Fibroblast of lung (primary cell): ENCODE measurements around the gene SPRING1.

Experiments
- EZH2 ChIP-seq: IDR thresholded peaks from 2 replicates; pipeline ENCODE4 v1.5.1; 2012; ENCODE audit warnings: low read length, control low read depth, mild to moderate bottlenecking; ENCODE audit errors: missing control alignments
- TF ChIP-seq, protein P1 (sequence below), 2 donors: IDR thresholded peaks in 1 of 2; conservative IDR thresholded peaks in 1 of 2; 1 replicate in 1 of 2; 2 replicates in 1 of 2; pipeline ENCODE4 v1.5.1; 2011 to 2012; ENCODE audit warnings: low read length in 2 of 2, control low read depth in 1 of 2, inconsistent platforms in 1 of 2, low read depth in 1 of 2, mild to moderate bottlenecking in 1 of 2

- TF ChIP-seq, protein P1, sequence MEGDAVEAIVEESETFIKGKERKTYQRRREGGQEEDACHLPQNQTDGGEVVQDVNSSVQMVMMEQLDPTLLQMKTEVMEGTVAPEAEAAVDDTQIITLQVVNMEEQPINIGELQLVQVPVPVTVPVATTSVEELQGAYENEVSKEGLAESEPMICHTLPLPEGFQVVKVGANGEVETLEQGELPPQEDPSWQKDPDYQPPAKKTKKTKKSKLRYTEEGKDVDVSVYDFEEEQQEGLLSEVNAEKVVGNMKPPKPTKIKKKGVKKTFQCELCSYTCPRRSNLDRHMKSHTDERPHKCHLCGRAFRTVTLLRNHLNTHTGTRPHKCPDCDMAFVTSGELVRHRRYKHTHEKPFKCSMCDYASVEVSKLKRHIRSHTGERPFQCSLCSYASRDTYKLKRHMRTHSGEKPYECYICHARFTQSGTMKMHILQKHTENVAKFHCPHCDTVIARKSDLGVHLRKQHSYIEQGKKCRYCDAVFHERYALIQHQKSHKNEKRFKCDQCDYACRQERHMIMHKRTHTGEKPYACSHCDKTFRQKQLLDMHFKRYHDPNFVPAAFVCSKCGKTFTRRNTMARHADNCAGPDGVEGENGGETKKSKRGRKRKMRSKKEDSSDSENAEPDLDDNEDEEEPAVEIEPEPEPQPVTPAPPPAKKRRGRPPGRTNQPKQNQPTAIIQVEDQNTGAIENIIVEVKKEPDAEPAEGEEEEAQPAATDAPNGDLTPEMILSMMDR (conservative IDR thresholded peaks at IDR 0.05 in 1 of 2, IDR thresholded peaks at IDR 0.05 in 1 of 2; ENCODE audit: low read depth in 1 of 2, low read length in 2 of 2) = no peak
- no peak for TF ChIP-seq EZH2
Measured at GRCh38 chr12:116735084-116735483, 2.8 kb downstream of the SPRING1 start.
